GM21390 (cell line): Measurements from ENCODE around the gene RNU5B-1.
A peak's percentile ranks its signal among the peaks of the same experiment; 100 is the strongest.

Source experiments
- ATAC-seq: cut with Tn5 transposase; IDR thresholded peaks from one replicate; pipeline ENCODE4 v1.9.1; 2021; ENCODE audit not compliant: unreplicated experiment

Gene RNU5B-1

DNA sequence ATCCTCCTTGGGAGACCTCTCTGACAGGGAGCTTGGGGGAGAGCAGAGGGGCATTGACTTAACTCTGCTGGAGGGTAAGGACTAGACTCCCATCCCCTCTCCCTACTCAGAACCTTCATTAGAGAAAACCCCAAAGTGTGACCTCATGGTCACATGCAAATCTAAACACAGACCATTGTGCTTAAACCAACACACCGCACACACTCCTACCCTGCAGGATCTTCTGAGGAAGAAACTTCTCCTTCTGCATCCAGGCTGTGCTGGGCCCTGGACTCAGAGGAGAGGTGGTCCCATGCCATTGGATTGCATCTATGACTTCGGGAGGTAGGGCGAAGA, 17.0 kb upstream of the RNU5B-1 start:
- ATAC-seq = no peak

DNA sequence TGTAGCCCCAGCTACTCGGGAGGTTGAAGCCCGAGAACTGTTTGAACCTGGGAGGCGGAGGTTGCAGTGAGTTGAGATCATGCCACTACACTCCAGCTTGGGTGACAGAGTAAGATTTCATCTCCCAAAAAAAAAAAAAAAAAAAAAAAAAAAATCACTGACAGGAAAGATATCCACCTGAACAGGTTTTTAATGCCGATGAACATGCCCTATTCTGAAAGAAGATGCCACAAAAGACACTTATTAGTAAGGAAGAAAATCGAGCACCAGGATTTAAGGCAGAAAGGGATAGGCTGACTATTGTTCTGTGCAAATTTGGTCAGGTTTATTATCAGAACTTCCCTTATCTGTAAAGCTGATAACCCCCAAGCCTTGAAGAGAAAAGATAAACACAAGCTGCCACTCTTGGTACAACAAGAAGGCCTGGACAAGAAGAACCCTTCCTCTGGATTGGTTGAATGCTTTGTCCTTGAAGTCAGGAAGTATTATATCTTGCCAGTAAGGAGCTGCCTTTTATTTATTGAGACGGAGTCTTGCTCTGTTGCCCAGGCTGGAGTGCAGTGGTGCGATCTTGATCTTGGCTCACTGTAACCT, 15.1 kb upstream of the RNU5B-1 start:
- ATAC-seq = no peak

DNA sequence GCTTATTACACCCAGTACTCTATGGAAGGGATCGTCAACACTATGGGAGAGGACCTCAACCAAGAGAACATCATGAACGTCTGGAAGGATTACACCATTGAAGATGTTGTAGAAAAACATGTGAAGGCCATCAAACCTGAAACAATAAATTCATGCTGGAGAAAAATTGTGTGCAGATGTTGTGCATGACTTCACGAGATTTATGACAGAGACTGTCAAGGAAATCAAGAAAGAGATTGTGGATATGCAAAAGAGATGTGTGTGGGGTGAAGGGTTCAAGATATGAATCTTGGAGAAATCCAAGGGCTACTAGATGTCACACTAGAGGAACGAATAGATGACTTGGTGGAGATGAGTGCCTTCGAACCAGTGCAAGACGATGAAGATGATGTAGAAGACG, 14.2 kb upstream of the RNU5B-1 start:
- ATAC-seq = no peak

DNA sequence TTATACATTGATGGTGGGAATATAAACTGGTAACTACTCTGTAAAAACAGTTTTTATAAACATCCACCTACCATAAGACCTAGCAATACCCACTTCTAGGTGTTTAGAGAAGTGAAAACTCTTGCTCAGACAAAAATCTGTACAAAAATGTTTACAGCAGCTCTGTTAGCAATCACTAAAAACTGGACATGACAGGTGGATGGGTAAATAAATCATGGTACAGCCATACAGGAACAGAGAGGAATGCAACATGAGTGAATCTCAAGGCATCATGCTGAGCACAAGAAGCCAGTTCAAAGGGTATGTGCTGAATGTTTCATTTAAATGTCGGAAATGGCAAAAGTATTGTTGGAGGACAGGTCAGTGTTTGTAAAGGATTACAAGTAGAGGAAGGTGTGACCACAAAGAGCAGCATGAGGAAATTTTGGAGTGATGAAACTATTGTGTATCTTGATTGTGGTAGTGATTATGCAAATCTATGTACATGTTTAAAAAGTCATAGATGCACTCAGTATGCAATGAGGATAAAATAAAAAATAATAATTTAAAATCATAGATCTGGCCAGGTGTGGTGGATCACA, 11.4 kb upstream of the RNU5B-1 start:
- ATAC-seq = no peak

GRCh38 chr15:65298731-65299130, 5.7 kb upstream of the RNU5B-1 start:
- ATAC-seq = no peak

DNA sequence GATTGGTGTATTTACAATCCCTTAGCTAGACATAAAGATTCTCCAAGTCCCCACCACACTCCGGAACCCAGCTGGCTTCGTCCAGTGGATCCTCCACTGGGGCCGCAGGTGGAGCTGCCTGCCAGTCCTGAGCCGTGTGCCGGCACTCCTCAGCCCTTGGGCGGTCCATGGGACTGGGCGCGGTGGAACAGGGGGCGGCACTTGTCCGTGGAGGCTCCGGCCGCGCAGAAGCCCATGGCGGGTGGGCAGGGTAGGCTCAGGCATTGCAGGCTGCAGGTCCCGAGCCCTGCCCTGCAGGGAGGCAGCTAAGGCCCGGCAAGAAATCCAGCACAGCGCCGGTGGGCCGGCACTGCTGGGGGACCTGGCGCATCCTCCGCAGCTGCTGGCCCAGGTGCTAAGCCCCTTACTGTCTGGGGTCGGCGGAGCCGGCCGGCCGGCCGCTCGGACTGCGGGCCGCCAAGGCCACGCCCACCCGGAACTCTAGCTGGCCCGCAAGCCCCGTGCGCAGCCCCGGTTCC, 3.5 kb upstream of the RNU5B-1 start:
- no peak for ATAC-seq

GRCh38 chr15:65302061-65302460, 2.4 kb upstream of the RNU5B-1 start:
- ATAC-seq = no peak

- ATAC-seq = peak; percentile 2
These were observed 643 bp upstream of the RNU5B-1 start for GRCh38 chr15:65303687-65304380.

- peak; percentile 25 for ATAC-seq
These were observed 777 bp downstream of the RNU5B-1 start for GRCh38 chr15:65305150-65305758.

DNA sequence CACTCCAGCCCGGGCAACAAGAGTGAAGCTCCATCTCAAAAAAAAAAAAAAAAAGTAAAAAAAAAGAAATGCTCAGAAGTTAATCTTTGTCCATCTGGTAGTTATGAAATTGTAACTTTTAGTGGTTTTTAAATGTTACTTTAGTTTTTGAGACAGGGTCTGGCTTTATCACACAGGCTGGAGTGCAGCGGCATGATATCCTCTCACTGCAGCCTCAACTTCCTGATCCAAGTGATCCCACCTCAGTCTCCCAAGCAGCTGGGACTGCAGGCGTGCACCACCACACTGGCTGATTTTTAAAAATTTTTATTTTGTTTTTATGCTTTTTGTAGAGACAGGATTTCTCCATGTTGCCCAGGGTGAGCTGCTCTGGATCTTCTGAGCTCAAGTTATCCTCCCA, 1.3 kb downstream of the RNU5B-1 start:
- ATAC-seq = no peak

DNA sequence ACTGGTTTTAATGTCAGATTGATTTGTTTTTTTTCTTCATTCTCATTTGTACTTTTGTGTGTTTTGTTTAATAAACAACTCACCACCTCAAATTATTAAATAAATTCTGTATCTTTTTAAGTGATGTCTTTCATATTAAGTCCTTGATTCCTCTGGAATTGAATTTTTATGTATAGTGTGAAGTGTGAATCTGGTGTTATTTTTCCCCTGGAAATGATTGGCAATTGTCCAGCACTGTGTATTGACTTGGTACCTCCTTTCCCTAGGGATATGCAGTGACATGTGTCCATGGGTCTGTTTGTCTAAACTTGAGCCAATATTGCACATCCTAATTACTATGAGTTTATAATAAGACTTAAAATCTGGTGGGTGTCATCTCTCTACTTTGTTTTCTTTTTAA, 2.1 kb downstream of the RNU5B-1 start:
- ATAC-seq = no peak

- no peak for ATAC-seq
These were observed 3.5 kb downstream of the RNU5B-1 start for GRCh38 chr15:65307978-65308377.

DNA sequence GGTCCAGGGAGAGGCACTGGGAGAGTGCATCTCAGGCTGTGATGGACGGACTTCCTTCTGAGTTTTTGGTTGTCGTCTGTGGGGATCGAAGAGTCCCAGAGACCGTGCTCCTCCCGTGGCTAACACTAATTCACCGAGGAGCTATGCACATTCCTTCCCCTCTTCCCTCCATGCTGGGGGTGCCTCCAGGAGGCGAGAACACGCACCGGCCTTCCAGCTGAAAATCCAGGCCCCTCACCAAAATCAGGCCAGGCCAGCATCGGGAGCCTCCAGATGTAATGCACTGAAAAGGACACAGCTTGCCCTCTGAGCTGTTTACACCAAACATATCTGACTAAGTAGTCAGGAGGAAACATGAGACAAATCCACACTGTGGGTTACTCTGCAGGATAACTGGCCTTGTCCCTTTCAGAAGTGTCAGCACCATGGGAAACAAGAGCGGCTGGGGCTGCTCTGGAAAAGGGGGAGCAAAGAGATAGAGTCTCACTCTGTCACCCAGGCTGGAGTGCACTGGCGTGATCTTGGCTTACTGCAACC, 5.5 kb downstream of the RNU5B-1 start:
- no peak for ATAC-seq

DNA sequence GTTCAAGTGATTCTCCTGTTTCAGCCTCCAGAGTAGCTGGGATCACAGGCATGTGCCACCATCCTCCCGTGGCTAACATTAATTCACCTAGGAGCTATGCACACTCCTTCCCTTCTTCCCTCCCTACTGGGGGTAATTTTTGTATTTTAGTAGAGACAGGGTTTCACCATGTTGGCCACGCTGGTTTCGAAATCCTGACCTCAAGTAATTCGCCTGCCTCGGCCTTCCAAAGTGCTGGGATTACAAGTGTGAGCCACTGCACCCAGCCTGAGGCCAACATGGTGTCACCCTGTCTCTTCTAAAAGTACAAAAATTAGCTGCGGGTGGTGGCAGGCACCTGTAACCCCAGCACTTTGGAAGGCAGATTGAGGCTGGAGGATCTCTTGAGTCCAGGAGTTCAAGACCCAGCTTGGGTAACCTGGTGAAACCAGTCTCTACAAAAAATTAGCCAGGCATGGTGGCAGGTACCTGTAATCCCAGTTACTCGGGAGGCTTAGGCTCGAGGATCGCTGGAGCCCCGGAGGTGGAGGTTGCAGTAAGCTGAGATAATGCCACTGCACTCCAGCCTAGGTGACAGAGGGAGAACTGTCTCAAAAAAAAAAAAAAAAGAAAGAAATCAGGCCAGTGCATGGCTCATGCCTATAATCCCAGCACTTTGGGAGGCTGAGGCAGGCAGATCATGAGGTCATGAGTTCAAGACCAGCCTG, 6.1 kb downstream of the RNU5B-1 start:
- ATAC-seq = no peak

DNA sequence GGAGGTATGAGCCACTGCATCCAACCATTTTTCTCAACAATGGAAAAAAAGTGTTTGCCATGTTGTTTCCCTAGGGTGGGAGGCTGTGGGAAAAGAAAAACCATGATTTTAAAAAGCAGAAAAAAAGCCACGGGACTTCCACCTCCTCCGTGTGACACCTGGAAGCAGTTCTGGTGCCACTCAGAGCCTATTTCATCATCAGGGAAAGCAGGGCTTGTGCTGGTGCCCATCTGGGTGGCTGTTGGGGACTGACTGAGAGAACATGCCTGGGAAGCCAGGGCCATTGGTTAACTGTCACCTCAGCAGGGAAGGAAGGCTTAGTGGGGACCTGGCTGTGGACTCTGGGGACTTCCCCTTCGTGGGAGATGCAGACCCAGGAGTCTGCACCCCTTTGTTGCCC, 7.3 kb downstream of the RNU5B-1 start:
- no peak for ATAC-seq

DNA sequence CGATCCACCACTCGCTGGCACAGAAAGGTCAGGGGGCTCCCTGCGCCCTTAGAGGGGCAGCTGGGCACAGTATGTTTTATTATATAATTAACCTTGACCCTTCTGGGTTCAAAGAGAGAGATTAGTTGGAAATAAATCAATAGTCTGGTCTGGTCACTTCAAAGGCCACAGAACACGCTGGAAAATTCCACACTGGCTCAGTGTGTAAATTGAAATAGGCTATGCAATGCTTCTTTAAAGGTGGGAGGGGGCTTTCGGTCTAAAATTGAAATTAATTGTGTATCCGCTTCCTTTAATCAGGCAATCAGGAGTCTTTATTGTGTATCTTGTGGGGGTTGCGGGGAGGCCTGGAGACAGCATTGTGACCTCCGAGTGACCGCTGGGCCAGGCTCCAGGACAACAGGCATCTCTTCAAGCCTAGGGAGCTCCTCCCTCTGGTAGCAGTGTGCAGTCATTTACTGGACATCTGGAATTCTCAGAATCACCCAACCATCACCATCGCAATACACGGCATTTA, 8.0 kb downstream of the RNU5B-1 start:
- ATAC-seq = no peak

GRCh38 chr15:65318870-65319356, 14.4 kb downstream of the RNU5B-1 start:
- ATAC-seq = no peak

GRCh38 chr15:65323071-65323511, 18.6 kb downstream of the RNU5B-1 start:
- no peak for ATAC-seq

DNA sequence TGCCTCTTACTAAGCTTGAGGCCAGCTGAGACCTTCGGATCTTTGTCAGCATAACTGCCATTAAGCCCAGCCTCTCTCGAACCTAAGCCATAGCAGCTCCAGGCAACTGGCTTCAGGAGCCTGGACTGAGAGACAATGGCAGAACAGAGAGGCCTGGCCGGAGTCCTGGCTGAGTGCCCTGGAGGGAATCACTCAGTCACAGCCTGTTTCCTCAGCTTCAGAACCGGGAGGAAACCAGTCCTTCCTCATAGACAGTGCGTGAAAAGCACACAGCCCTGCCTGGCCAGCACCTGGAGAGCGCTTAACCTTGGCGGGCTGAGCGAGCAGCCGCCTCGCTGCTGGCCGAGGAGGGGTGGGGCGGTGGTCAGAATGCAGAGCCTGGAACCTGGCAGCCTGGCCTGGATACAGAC, 21.6 kb downstream of the RNU5B-1 start:
- ATAC-seq = no peak

DNA sequence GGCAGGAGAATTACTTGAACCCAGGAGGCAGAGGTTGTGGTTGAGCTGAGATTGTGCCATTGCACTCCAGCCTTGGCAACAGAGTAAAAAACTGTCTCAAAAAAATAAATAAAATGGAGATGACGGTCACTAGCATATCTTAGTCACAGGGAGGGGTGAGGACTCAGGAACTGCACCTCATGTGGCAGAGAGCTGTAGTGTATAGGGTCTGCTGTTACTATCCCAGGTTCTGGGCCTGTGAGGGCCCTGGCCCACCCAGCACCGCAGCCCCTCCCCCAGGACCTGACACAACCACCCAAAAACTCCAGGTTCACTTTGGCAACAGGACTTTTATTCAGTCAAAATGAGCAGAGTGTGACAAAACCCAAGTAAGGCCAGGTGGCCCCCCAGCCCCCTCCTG, 22.3 kb downstream of the RNU5B-1 start:
- ATAC-seq = no peak
